WTC11 (cell line): ENCODE results near the gene KNDC1. TPM values are rescaled to one million over a fixed set of nuclear protein-coding genes. Genes with fewer than 3 reads are reported as not detected.

Experiments used
- ATAC-seq: fragments of 200-7000 bp; cut with Tn5 transposase; 2 replicates; pipeline ENCODE4 v1.10.0; 2021; ENCODE audit warnings: mild to moderate bottlenecking, moderate library complexity
- CTCF ChIA-PET: fragments of 300-600 bp; sonication (Branson Sonifier 250); formaldehyde crosslinking; loops from one replicate; lab custom pipeline; 2021; ENCODE audit warnings: antibody characterized with exemption; lab: Charles Lee
- POLR2A ChIA-PET: fragments of 350-600 bp; sonication (Branson Sonifier 250); formaldehyde crosslinking; loops from one replicate; lab custom pipeline; 2021; ENCODE audit warnings: antibody characterized with exemption; lab: Charles Lee
- DNase-seq: peaks from one replicate; pipeline ENCODE4 v3.0.0; 2021; ENCODE audit warnings: low spot score
- H3K27ac Mint-ChIP-seq: 2 replicates; pipeline ENCODE4 v1.8.0; 2021; ENCODE audit warnings: mixed read lengths
- H3K27me3 Mint-ChIP-seq: 2 replicates; pipeline ENCODE4 v1.8.0; 2021; ENCODE audit warnings: low read depth, mild to moderate bottlenecking, moderate library complexity, mixed read lengths
- H3K36me3 Mint-ChIP-seq: 2 replicates; pipeline ENCODE4 v1.8.0; 2021; ENCODE audit warnings: mixed read lengths
- H3K4me1 Mint-ChIP-seq: 2 replicates; pipeline ENCODE4 v1.8.0; 2022; ENCODE audit warnings: mixed read lengths
- H3K4me3 Mint-ChIP-seq: 2 replicates; pipeline ENCODE4 v1.8.0; 2021; ENCODE audit warnings: mild to moderate bottlenecking, moderate library complexity, mixed read lengths
- H3K9me3 Mint-ChIP-seq: 2 replicates; pipeline ENCODE4 v1.8.0; 2021; ENCODE audit warnings: mixed read lengths
- ATF1 ChIP-seq: sonication (generic); formaldehyde crosslinking; IDR thresholded peaks from 2 replicates; pipeline ENCODE4 v1.8.1; 2023; ENCODE audit warnings: mild to moderate bottlenecking, moderate library complexity, missing genetic modification reagents
- EMX1 ChIP-seq: fragments of 250-450 bp; sonication (Bioruptor Pico); IDR thresholded peaks from 2 replicates; pipeline ENCODE4 v1.8.0; 2021; ENCODE audit warnings: mild to moderate bottlenecking
- ETV6 ChIP-seq: sonication (generic); formaldehyde crosslinking; IDR thresholded peaks from 2 replicates; pipeline ENCODE4 v1.8.1; 2022; ENCODE audit warnings: mild to moderate bottlenecking, missing genetic modification reagents
- FOXJ3 ChIP-seq: sonication (generic); formaldehyde crosslinking; IDR thresholded peaks from 2 replicates; pipeline ENCODE4 v1.9.0; 2021; ENCODE audit warnings: missing genetic modification reagents, mild to moderate bottlenecking, borderline replicate concordance
- GTF2I ChIP-seq: fragments of 250-450 bp; sonication (Bioruptor Pico); conservative IDR thresholded peaks from 2 replicates; pipeline ENCODE4 v1.4.0; 2021; ENCODE audit warnings: mild to moderate bottlenecking
- NR3C1 ChIP-seq: sonication (generic); formaldehyde crosslinking; conservative IDR thresholded peaks from 2 replicates; pipeline ENCODE4 v1.8.1; 2023; ENCODE audit warnings: low read depth, mild to moderate bottlenecking, missing genetic modification reagents
- SMAD4 ChIP-seq: sonication (generic); formaldehyde crosslinking; IDR thresholded peaks from 2 replicates; pipeline ENCODE4 v1.8.0; 2022; ENCODE audit warnings: mild to moderate bottlenecking, missing genetic modification reagents
- TCF7 ChIP-seq: sonication (generic); formaldehyde crosslinking; IDR thresholded peaks from 2 replicates; pipeline ENCODE4 v1.8.0; 2022; ENCODE audit warnings: mild to moderate bottlenecking, low read depth, missing genetic modification reagents, moderate library complexity
- ZNF263 ChIP-seq: sonication (generic); formaldehyde crosslinking; IDR thresholded peaks from 2 replicates; pipeline ENCODE4 v1.8.1; 2022; ENCODE audit warnings: low read depth, mild to moderate bottlenecking, moderate library complexity, missing genetic modification reagents
- total RNA-seq: library from RNA; stranded (reverse); gene quantifications from 3 replicates; pipeline ENCODE4 v1.2.3, GENCODE V29; 2021
- TF ChIP-seq, protein P1 (sequence below): sonication (generic); formaldehyde crosslinking; IDR thresholded peaks from 2 replicates; pipeline ENCODE4 v1.8.1; 2022; ENCODE audit warnings: mild to moderate bottlenecking, moderate library complexity, missing genetic modification reagents
- TF ChIP-seq, protein P2 (sequence below): sonication (generic); formaldehyde crosslinking; IDR thresholded peaks from 2 replicates; pipeline ENCODE4 v1.8.0; 2023; ENCODE audit warnings: missing genetic modification reagents, mild to moderate bottlenecking, borderline replicate concordance
- TF ChIP-seq, protein P3 (sequence below): sonication (generic); formaldehyde crosslinking; IDR thresholded peaks from 2 replicates; pipeline ENCODE4 v1.8.0; 2023; ENCODE audit warnings: missing genetic modification reagents
- TF ChIP-seq, protein P4 (sequence below): fragments of 250-450 bp; sonication (Bioruptor Pico); conservative IDR thresholded peaks from 2 replicates; pipeline ENCODE4 v1.9.0; 2021; ENCODE audit warnings: mild to moderate bottlenecking
- TF ChIP-seq, protein P5 (sequence below): sonication (generic); formaldehyde crosslinking; IDR thresholded peaks from 2 replicates; pipeline ENCODE4 v1.8.0; 2022; ENCODE audit warnings: mild to moderate bottlenecking, missing genetic modification reagents
- TF ChIP-seq, protein P6 (sequence below): sonication (generic); formaldehyde crosslinking; IDR thresholded peaks from 2 replicates; pipeline ENCODE4 v1.8.1; 2023; ENCODE audit warnings: mild to moderate bottlenecking, missing genetic modification reagents

KNDC1 gene
- total RNA-seq, 1 experiment from 2014 or later, result 26.6 TPM

DNA sequence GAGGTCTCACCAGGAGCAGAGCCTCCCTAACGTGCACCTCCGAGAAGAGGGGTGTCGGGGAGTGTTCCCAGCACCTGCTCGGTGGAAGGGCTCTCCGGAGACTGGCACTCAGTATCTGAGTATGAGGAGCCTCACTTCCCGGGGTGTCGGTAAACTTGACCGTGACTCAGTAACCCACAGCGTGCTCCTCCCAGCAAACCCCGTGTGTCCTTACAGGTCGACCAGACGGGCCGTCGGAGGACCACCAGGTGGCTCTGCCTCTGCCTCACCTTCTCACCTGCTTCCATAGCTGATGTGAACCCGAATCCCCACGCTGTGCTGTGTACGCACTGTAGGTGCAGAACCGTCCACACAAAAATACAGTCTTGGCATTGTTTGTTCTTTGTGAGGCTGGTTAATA, 29.0 kb upstream of the KNDC1 start (continued):
- TF ChIP-seq, protein P1, sequence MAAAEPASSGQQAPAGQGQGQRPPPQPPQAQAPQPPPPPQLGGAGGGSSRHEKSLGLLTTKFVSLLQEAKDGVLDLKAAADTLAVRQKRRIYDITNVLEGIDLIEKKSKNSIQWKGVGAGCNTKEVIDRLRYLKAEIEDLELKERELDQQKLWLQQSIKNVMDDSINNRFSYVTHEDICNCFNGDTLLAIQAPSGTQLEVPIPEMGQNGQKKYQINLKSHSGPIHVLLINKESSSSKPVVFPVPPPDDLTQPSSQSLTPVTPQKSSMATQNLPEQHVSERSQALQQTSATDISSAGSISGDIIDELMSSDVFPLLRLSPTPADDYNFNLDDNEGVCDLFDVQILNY (CRISPR knock-in tag), result no peak
- TF ChIP-seq, protein P2, sequence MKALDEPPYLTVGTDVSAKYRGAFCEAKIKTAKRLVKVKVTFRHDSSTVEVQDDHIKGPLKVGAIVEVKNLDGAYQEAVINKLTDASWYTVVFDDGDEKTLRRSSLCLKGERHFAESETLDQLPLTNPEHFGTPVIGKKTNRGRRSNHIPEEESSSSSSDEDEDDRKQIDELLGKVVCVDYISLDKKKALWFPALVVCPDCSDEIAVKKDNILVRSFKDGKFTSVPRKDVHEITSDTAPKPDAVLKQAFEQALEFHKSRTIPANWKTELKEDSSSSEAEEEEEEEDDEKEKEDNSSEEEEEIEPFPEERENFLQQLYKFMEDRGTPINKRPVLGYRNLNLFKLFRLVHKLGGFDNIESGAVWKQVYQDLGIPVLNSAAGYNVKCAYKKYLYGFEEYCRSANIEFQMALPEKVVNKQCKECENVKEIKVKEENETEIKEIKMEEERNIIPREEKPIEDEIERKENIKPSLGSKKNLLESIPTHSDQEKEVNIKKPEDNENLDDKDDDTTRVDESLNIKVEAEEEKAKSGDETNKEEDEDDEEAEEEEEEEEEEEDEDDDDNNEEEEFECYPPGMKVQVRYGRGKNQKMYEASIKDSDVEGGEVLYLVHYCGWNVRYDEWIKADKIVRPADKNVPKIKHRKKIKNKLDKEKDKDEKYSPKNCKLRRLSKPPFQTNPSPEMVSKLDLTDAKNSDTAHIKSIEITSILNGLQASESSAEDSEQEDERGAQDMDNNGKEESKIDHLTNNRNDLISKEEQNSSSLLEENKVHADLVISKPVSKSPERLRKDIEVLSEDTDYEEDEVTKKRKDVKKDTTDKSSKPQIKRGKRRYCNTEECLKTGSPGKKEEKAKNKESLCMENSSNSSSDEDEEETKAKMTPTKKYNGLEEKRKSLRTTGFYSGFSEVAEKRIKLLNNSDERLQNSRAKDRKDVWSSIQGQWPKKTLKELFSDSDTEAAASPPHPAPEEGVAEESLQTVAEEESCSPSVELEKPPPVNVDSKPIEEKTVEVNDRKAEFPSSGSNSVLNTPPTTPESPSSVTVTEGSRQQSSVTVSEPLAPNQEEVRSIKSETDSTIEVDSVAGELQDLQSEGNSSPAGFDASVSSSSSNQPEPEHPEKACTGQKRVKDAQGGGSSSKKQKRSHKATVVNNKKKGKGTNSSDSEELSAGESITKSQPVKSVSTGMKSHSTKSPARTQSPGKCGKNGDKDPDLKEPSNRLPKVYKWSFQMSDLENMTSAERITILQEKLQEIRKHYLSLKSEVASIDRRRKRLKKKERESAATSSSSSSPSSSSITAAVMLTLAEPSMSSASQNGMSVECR (CRISPR knock-in tag), result no peak
- no peak for TF ChIP-seq SMAD4 (CRISPR knock-in tag)
- no peak for TF ChIP-seq TCF7
- no peak for TF ChIP-seq NR3C1 (CRISPR knock-in tag)
- no peak for TF ChIP-seq ETV6 (CRISPR knock-in tag)
- TF ChIP-seq EMX1 (CRISPR knock-in tag), result no peak
- no peak for TF ChIP-seq ATF1
- no peak for TF ChIP-seq GTF2I (CRISPR knock-in tag)
- TF ChIP-seq, protein P3, sequence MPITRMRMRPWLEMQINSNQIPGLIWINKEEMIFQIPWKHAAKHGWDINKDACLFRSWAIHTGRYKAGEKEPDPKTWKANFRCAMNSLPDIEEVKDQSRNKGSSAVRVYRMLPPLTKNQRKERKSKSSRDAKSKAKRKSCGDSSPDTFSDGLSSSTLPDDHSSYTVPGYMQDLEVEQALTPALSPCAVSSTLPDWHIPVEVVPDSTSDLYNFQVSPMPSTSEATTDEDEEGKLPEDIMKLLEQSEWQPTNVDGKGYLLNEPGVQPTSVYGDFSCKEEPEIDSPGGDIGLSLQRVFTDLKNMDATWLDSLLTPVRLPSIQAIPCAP (CRISPR knock-in tag), result no peak

DNA sequence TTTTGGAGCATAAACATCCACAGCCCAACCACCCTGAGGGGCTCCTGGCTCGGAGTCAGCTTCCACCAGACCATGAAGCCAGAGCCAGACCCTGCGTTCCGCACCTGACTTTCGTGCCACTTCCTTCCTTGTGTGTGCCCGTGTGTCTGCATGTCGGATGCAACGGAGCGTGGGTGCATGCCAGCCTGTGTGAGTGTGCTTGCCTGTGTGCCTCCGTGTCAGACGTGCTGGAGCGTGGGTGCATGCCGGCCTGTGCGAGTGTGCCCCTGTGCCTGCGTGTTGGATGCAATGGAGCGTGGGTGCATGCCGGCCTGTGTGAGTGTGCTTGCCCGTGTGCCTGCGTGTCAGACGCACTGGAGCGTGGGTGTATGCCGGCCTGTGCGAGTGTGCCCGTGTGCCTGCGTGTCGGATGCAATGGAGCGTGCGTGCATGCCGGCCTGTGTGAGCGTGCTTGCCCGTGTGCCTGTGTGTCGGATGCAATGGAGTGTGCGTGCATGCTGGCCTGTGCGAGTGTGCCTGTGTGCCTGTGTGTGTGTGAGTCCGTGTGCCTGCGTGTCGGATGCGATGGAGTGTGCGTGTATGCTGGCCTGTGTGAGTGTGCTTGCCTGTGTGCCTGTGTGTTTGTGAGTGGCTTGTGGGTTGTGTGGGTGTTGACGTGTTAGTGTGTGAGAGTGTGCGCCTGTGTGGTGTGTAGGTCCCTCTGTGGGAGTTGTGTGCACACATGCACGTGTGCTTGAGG, 28.1 kb upstream of the KNDC1 start:
- TF ChIP-seq FOXJ3 (CRISPR knock-in tag) (no peak), ZNF263 (CRISPR knock-in tag) (no peak)
- TF ChIP-seq, protein P4, sequence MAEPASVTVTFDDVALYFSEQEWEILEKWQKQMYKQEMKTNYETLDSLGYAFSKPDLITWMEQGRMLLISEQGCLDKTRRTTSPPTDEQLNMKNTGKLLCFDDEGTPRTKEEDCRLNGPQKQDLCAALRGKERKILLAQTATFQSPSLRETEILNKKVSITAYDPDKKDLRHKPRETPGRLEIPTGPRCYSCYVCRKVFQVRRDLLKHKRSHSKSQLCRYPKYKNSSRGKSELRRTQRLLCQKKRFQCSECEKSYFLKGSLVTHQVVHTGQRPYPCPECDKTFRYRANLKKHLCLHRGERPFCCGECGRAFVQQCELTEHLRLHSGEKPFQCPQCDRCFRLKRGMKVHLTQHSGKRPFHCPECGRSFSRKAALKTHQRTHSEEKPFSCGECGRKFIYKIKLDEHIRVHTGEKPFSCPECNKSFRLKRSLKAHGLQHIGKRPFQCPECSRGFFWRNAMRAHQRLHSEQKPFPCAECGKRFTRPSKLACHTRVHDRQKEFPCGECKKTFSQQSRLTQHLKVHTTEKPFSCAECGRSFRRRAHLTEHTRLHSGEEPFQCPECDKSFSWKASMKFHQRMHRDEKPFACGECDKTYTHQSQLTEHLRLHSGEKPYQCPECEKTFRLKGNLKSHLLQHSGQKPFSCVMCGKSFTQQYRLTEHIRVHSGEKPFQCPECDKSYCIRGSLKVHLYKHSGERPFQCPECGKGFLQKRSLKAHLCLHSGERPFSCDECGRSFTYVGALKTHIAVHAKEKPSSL (CRISPR knock-in tag), result no peak
- TF ChIP-seq, protein P5, sequence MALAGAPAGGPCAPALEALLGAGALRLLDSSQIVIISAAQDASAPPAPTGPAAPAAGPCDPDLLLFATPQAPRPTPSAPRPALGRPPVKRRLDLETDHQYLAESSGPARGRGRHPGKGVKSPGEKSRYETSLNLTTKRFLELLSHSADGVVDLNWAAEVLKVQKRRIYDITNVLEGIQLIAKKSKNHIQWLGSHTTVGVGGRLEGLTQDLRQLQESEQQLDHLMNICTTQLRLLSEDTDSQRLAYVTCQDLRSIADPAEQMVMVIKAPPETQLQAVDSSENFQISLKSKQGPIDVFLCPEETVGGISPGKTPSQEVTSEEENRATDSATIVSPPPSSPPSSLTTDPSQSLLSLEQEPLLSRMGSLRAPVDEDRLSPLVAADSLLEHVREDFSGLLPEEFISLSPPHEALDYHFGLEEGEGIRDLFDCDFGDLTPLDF, result no peak
- TF ChIP-seq, protein P6, sequence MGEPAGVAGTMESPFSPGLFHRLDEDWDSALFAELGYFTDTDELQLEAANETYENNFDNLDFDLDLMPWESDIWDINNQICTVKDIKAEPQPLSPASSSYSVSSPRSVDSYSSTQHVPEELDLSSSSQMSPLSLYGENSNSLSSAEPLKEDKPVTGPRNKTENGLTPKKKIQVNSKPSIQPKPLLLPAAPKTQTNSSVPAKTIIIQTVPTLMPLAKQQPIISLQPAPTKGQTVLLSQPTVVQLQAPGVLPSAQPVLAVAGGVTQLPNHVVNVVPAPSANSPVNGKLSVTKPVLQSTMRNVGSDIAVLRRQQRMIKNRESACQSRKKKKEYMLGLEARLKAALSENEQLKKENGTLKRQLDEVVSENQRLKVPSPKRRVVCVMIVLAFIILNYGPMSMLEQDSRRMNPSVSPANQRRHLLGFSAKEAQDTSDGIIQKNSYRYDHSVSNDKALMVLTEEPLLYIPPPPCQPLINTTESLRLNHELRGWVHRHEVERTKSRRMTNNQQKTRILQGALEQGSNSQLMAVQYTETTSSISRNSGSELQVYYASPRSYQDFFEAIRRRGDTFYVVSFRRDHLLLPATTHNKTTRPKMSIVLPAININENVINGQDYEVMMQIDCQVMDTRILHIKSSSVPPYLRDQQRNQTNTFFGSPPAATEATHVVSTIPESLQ (CRISPR knock-in tag), result no peak
- TF ChIP-seq, all 79 proteins: peak for 0
- DNase-seq (no peak), ATAC-seq (no peak)
- Mint-ChIP-seq H3K4me1 (no peaks in the 10 kb centered on the region), H3K36me3 (no peaks in the 10 kb centered on the region), H3K27me3 (no peaks in the 10 kb centered on the region), H3K4me3 (no peak overlapping the region), H3K27ac (no peak overlapping the region; the same call in 1 of the 2 replicates), H3K9me3 (no peaks in the 10 kb centered on the region)
- POLR2A ChIA-PET, result no interaction called here
- CTCF ChIA-PET, result no interaction called here
